ENCODE measurements around the gene CYP24A1.
A peak's percentile ranks its signal among the peaks of the same experiment; 100 is the strongest.

The CYP24A1 gene

DNA sequence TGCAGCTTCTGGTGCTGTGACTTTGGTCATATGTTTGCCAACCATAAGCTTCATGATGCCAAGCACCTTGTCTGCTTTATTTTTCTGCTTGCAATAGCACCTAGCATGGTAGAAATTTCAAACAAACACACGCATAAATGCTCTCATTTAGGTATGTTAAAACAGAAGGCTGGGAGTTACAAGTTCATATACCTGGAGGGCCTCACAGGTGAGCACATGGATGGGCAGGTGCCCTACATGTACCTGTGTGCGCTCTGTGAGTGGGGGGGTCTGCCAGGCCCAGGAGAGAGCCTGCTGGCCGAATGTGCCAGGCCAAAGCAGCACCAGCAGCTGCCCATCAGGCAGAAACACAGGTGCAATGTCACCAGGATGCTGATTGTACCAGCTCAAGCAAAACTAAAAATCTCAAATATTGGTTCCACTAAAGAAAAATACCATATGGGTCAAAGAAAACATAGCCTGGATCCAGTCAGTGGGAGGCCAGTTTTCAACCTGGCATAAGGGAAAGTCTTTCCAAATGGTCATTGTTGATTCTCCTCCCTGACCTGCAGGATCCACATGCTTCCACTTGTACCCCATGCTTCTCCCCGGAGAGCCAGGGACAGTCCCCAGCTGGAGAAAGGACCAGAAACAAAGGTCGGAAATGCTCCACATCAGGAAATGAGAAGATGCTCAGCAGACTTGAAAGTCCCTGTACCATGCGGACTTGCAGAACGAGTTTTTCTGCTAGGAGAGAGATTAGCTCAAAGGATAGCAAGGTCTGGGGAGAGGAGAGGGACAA is 26.9 kb upstream of the CYP24A1 start:
- TF ChIP-seq, protein P1, sequence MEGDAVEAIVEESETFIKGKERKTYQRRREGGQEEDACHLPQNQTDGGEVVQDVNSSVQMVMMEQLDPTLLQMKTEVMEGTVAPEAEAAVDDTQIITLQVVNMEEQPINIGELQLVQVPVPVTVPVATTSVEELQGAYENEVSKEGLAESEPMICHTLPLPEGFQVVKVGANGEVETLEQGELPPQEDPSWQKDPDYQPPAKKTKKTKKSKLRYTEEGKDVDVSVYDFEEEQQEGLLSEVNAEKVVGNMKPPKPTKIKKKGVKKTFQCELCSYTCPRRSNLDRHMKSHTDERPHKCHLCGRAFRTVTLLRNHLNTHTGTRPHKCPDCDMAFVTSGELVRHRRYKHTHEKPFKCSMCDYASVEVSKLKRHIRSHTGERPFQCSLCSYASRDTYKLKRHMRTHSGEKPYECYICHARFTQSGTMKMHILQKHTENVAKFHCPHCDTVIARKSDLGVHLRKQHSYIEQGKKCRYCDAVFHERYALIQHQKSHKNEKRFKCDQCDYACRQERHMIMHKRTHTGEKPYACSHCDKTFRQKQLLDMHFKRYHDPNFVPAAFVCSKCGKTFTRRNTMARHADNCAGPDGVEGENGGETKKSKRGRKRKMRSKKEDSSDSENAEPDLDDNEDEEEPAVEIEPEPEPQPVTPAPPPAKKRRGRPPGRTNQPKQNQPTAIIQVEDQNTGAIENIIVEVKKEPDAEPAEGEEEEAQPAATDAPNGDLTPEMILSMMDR (IDR thresholded peaks at IDR 0.05): no peak

DNA sequence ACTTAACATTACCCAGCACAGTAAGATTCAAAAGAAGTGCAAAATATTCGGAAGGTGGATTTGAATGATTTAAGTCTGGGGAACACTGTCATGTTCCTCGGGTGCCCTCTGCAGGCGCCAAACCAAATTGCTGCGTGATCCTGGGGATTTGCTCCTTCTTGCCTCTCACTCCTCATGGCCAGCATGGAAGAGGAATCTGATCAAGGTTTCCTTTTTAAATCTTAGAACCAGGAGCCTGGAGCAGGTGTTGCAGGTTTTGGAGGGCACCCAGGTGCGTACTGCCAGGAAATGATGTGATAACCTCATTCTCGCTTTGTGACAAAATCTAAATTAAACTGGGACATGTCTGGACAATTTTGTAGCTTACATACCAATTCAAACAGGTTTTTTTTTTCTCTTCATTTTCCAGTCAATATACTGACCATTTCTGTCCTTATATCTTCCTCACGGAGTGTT is 26.0 kb upstream of the CYP24A1 start:
- TF ChIP-seq, protein P1 (IDR thresholded peaks at IDR 0.05): peak; percentile 94

DNA sequence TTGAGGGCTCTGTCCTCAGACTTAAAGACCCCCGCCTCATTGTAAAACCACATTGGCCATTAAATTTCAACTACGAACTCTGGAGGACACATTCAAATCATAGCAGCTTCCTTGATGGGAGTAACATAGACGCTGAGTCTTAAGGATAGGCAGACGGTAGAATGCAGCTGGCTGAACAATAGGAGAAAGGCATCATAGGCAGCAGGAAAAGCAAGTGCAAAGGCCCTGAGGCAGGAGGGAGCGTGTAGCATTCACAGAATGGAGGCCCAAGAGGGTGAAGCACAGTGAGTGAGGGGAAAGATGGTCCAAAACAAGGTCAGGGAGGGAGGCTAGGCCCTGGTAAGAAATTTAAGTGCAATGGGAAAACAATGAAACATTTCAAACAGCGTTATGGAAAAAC is 25.5 kb upstream of the CYP24A1 start:
- TF ChIP-seq, protein P1 (IDR thresholded peaks at IDR 0.05): no peak

DNA sequence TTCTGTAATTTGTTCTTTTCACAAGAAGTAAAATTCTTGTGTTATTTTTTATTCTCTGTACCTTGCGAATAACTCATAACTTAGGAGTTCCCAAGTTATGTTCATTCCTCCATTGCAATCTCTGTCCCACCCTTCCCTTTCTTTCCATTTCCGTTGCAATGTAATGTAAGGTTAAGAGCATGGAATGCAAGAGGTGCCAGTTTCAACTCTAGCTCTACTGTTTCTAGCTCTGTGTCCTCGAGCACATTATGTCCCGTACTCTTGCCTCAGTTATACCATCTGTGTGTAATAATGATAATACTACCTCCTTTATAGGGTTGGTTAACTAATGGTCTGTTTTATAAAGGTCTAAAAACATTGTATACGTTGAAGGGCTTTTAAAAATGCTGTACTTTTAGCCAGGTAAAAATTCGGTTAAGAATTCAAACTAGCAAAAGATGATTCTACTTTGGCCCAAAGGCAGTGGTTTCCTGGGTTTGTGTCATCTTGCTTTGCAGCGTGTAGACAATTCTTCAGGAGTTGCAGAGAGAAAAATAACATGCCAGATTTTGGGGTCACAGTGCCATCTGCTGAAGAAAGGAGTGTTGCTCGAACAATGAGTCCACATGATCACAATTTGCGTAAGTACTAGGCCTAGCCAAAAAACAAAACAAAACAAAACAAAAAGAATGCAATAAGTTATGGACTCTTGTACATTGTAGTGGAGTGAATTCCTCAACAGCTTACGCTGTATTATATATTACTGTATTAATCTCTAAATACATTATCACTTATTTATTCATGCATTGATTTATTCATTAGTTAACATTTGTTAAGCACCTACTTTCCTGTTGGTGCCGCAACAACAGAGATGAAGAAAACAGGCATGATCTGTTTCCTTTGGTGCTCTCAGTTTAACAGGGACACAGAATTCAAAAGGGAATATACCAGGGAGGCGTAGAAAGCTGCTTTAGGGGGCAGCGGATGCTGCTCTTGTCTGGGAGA is 24.1 kb upstream of the CYP24A1 start:
- TF ChIP-seq, protein P1 (IDR thresholded peaks at IDR 0.05): peak; percentile 34

DNA sequence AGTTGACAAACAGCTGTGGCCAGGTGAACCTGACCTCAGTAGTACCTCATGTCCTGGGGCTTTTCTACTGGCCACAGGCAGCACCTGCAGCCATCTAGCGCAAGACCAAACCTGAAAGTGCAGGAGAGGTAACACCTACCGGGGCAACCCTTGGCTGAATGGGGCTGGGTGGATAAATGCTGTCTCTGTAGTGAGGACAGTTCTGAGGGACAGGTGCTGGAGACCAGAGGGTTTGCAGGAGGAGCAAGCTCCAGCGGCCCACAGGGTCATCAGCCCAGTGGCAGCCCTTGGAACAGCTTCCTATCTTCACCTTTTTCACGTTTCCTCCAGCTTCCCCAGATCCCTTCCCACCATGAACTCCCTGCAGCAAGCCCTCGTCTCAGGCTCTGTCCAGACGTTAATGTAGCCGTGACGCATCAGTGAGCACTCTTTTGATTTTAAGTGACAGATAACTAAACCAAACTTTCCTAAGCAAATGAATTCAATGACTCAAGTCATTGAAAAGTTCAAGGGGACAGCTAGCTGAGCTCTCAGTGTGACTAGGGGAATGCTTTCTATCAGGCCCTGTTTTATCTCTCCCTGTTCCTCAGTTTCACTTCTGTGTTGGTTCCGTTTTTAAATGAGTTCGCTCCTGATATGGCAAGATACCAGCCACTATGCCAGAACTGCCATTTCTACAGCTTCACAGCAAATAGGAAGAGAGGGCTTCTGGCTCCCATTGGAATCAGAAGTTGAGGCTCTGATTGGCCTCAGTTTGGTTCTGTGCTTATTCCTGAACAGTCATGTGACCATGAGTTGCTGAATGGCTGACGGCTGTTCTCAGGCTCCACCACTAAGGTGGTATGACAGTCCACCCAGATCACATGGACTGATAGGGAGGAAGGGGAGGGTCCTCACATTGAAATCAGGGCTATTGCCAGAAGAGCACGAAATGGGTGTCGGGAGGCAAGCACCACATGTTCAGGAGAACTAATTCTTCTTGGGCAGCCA is 22.0 kb upstream of the CYP24A1 start:
- TF ChIP-seq, protein P1 (IDR thresholded peaks at IDR 0.05): no peak

DNA sequence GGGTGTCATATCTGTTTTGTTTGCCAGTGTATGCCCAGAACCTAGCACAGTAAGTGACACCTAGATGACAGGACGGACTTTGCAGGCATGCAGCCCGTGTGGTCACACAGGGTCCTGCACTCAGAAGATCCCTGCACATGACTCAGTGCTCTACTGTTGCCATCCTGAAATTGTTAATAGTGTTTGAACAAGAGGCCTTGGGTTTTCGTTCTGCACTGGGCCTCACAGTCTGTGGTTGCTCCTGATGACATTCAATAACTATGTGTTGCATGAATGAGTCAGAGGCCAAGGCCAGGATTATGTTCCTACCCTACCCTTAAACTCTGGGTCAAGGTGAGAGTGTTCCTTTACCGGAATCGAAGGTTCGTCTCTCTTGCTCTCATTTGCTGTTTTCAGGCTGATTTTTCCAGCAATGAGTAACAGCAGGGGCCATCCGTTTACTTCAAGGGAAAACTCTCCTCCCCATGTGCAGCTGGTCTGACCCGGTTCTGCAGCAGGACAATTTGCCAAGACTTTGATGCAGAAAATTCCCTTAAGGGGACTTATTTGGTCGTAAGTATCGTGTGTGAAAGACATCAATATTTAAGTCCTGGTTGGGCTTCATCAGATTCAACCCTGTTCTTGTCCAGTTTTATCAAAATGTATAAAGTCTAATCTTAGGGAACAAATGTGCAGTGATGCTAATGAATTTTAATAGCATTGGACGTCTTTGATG is 21.1 kb upstream of the CYP24A1 start:
- TF ChIP-seq, protein P1 (IDR thresholded peaks at IDR 0.05): no peak

Data from LNCAP (cell line).